T-cell (primary cell): ENCODE measurements around the gene SGMS2. TPM values are rescaled to one million over a fixed set of nuclear protein-coding genes. Genes with fewer than 3 reads are reported as not detected.

ENCODE experiments used
- ATAC-seq, 4 experiments: fragments of 200-7000 bp in 3 of 4; fragments of 150-1000 bp in 1 of 4; cut with Tn5 transposase; replicated peaks in 1 of 4; 1 replicate in 3 of 4; 2 replicates in 1 of 4; pipeline ENCODE4 v1.10.0; 2021; ENCODE audit warnings: moderate library complexity in 3 of 4, mild to moderate bottlenecking in 2 of 4, moderate number of reproducible peaks in 1 of 4
- CTCF ChIA-PET, 2 donors: fragments of 300-600 bp; sonication (Branson Sonifier 250); formaldehyde crosslinking; loops; one replicate each; lab custom pipeline; 2022; ENCODE audit warnings: antibody characterized with exemption in 2 of 2; lab: Charles Lee
- POLR2A ChIA-PET, 2 donors: fragments of 300-600 bp; sonication (Branson Sonifier 250); formaldehyde crosslinking; loops; one replicate each; lab custom pipeline; 2022; ENCODE audit warnings: antibody characterized with exemption in 2 of 2; lab: Charles Lee
- DNase-seq, 35 experiments: peaks; one replicate each; pipeline versions ENCODE4 v3.0.0 to v3.0.0-alpha.2; 2013 to 2023
- H3K27ac ChIP-seq: one replicate; pipeline ENCODE4 v1.5.1; 2013; ENCODE audit warnings: low read length
- H3K27me3 ChIP-seq, 2 experiments: replicated peaks in 1 of 2; 1 replicate in 1 of 2; 2 replicates in 1 of 2; pipeline versions ENCODE4 v1.6.1 to v1.7.0; 2013; ENCODE audit warnings: low read length in 1 of 2, mixed read lengths in 1 of 2; ENCODE audit not compliant: control insufficient read depth in 2 of 2, insufficient read depth in 2 of 2; ENCODE audit errors: extremely low read depth in 1 of 2
- H3K36me3 ChIP-seq, 2 donors: 1 replicate in 1 of 2; 2 replicates in 1 of 2; pipeline versions ENCODE4 v1.6.1 to v1.7.0; 2013; ENCODE audit warnings: low read length in 1 of 2; ENCODE audit not compliant: control insufficient read depth in 2 of 2, insufficient read depth in 1 of 2; ENCODE audit errors: extremely low read depth in 1 of 2
- H3K4me1 ChIP-seq, 2 experiments: 1 replicate in 1 of 2; 2 replicates in 1 of 2; pipeline versions ENCODE4 v1.6.1 to v1.7.0; 2013; ENCODE audit warnings: low read length in 2 of 2, mixed read lengths in 1 of 2; ENCODE audit not compliant: insufficient read depth in 2 of 2, control insufficient read depth in 1 of 2; ENCODE audit errors: extremely low read depth in 1 of 2
- H3K4me3 ChIP-seq, 2 donors: 1 replicate in 1 of 2; 2 replicates in 1 of 2; pipeline versions ENCODE4 v1.5.1 to v1.7.0; 2013; ENCODE audit warnings: mild to moderate bottlenecking in 2 of 2, low read length in 1 of 2, moderate library complexity in 1 of 2; ENCODE audit not compliant: control insufficient read depth in 1 of 2; ENCODE audit errors: extremely low read depth in 1 of 2
- H3K9me3 ChIP-seq: 2 replicates; pipeline ENCODE4 v1.7.0; 2013
- H3K27ac Mint-ChIP-seq, 2 donors: one replicate each; pipeline ENCODE4 v1.8.0; 2020 to 2021; ENCODE audit warnings: mild to moderate bottlenecking in 2 of 2, mixed read lengths in 2 of 2
- H3K27me3 Mint-ChIP-seq, 2 donors: one replicate each; pipeline ENCODE4 v1.8.0; 2021 to 2022; ENCODE audit warnings: mixed read lengths in 2 of 2
- H3K36me3 Mint-ChIP-seq: one replicate; pipeline ENCODE4 v1.8.0; 2021; ENCODE audit warnings: mixed read lengths
- H3K4me1 Mint-ChIP-seq, 3 donors: one replicate each; pipeline ENCODE4 v1.8.0; 2020 to 2022; ENCODE audit warnings: mixed read lengths in 3 of 3, mild to moderate bottlenecking in 1 of 3
- H3K4me3 Mint-ChIP-seq, 3 donors: one replicate each; pipeline ENCODE4 v1.8.0; 2020 to 2022; ENCODE audit warnings: mild to moderate bottlenecking in 3 of 3, mixed read lengths in 3 of 3, moderate library complexity in 3 of 3
- H3K9me3 Mint-ChIP-seq, 3 donors: one replicate each; pipeline ENCODE4 v1.8.0; 2020 to 2022; ENCODE audit warnings: mixed read lengths in 3 of 3
- WGBS: methylation state at CpG from one replicate; pipeline ENCODE4 v1.1.5; 2013; ENCODE audit warnings: missing lambda C conversion rate; ENCODE audit not compliant: insufficient coverage; 5-methylcytosine and 5-hydroxymethylcytosine counted together
- total RNA-seq, 35 experiments: library from RNA in 6 of 35; stranded (reverse) in 6 of 35; fragments of 120-200 nt in 1 of 35; gene quantifications; one replicate each; pipeline versions ENCODE4 v1.2.1 to v1.2.4 and lab custom pipeline; 2013 to 2026

SGMS2 gene
- total RNA-seq, 5 donors from 2014 or later (not counting 1 experiment from before 2014, with no cell fraction given), result 0.25 to 0.82 TPM; not detected in 3

- H3K27me3 Mint-ChIP-seq, result peaks cover 5 to 7% of the 10 kb centered on the region in 2 donors
- H3K4me1 ChIP-seq, result no peaks in the 10 kb centered on the region
- CTCF ChIA-PET, result no interaction called here
- POLR2A ChIA-PET, result no interaction called here
- no peak overlapping the region for H3K4me3 ChIP-seq
- no peak overlapping the region for H3K27ac Mint-ChIP-seq
- DNase-seq, result no peak
- H3K4me3 Mint-ChIP-seq, result no peak overlapping the region
- H3K9me3 ChIP-seq, result no peaks in the 10 kb centered on the region
- ATAC-seq, result no peak
- no peaks in the 10 kb centered on the region for H3K36me3 Mint-ChIP-seq
- H3K4me1 Mint-ChIP-seq, result no peaks in the 10 kb centered on the region
- WGBS, result 92% methylated on average over 2 of the region's 8 CpGs
- peaks cover 0 to 3% (median 0%) of the 10 kb centered on the region in 3 donors for H3K9me3 Mint-ChIP-seq
- no peak overlapping the region for H3K27ac ChIP-seq
- no peaks in the 10 kb centered on the region for H3K27me3 ChIP-seq
- H3K36me3 ChIP-seq, result no peaks in the 10 kb centered on the region
Observed at GRCh38 chr4:107870916-107871786, 46.4 kb downstream of the SGMS2 start.

DNA sequence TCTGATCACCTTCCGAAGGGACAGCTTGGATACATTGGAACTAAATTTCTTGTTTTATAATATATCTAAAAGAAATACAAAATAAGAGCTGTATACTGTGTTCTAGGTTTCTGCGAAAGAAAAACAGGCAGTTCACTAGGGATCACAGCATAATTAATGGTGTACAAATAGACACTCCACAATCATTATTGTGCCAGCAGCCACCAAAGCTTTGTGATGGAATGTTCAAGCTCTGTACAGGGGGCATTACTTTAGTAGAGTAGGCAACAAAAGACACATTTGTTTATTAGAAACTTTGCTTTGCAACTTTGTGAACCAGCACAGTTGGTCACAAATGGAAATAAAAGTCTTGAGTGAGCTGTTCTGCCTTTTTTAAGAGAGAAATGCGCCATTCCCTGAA is 49.3 kb downstream of the SGMS2 start:
- ATAC-seq, result no peak
- H3K27ac Mint-ChIP-seq, result no peak overlapping the region
- no CpG with 5 or more reads among the region's 3 CpGs for WGBS
- Histone ChIP-seq H3K9me3 (no peaks in the 10 kb centered on the region), H3K27ac (no peak overlapping the region), H3K4me1 (no peaks in the 10 kb centered on the region), H3K4me3 (no peak overlapping the region), H3K36me3 (no peaks in the 10 kb centered on the region), H3K27me3 (no peaks in the 10 kb centered on the region)
- H3K36me3 Mint-ChIP-seq, result no peaks in the 10 kb centered on the region
- H3K27me3 Mint-ChIP-seq, result peaks cover 5 to 7% of the 10 kb centered on the region in 2 donors
- H3K9me3 Mint-ChIP-seq, result peaks cover 0 to 3% (median 0%) of the 10 kb centered on the region in 3 donors
- DNase-seq, result no peak
- POLR2A ChIA-PET, result no interaction called here
- H3K4me1 Mint-ChIP-seq, result no peaks in the 10 kb centered on the region
- H3K4me3 Mint-ChIP-seq, result no peak overlapping the region
- CTCF ChIA-PET, result no interaction called here

DNA sequence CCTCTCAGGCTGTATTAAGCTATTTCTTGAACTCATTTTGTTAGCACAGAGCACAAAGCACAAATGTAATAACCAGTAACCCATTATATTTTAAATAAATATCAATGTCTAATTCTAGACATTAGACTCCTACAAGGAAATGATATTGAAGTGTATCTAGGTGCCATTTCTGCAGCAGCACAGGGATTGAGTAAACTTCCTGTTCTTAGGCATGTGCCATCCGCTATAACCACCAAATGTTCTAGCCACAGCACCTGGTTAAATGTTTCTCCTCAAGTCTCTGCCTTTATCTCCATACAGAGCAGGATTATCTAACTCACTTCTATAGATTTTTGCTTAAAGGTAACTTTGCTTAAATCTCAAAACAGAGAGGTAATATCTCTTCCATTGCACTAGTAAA is 51.4 kb downstream of the SGMS2 start:
- Histone ChIP-seq H3K4me1 (no peaks in the 10 kb centered on the region), H3K9me3 (no peaks in the 10 kb centered on the region), H3K4me3 (no peak overlapping the region), H3K27me3 (peaks cover 0 to 4% of the 10 kb centered on the region in 2 experiments), H3K27ac (no peak overlapping the region), H3K36me3 (no peaks in the 10 kb centered on the region)
- Mint-ChIP-seq H3K4me3 (no peak overlapping the region), H3K36me3 (no peaks in the 10 kb centered on the region), H3K27me3 (peaks cover 5 to 7% of the 10 kb centered on the region in 2 donors), H3K9me3 (peaks cover 0 to 3% (median 0%) of the 10 kb centered on the region in 3 donors), H3K27ac (no peak overlapping the region), H3K4me1 (no peaks in the 10 kb centered on the region)
- DNase-seq (no peak), ATAC-seq (no peak)
- no CpG with 5 or more reads among the region's 1 CpG for WGBS
- CTCF ChIA-PET, result no interaction called here
- POLR2A ChIA-PET, result no interaction called here

DNA sequence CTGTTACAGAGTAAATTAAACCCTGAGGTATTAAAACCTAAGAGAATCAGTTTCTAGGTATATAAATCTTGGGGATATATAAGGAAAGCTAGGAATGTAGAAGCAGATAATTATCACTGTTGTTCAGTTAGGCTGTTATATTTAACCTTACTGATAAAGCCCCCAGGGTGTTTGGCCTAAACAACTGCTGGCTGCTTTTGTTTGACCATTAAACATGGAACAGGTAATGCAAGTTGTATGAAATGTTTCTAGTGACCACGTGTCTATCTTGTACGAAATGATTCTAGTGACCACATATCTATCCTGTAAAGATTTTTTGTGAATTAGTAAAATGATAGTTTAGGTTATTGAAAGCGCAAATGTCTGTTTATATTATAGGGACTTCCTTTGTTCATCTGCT is 52.6 kb downstream of the SGMS2 start:
- H3K27ac ChIP-seq, result no peak overlapping the region
- peaks cover 0 to 4% of the 10 kb centered on the region in 2 experiments for H3K27me3 ChIP-seq
- DNase-seq (no peak), ATAC-seq (no peak)
- Mint-ChIP-seq H3K27me3 (peaks cover 9 to 13% of the 10 kb centered on the region in 2 donors), H3K4me1 (no peaks in the 10 kb centered on the region), H3K4me3 (no peak overlapping the region), H3K36me3 (no peaks in the 10 kb centered on the region), H3K27ac (no peak overlapping the region), H3K9me3 (peaks cover 0 to 3% (median 0%) of the 10 kb centered on the region in 3 donors)
- no peaks in the 10 kb centered on the region for H3K9me3 ChIP-seq
- ChIA-PET POLR2A (no interaction called here), CTCF (interaction anchor here in 1 of 2 donors (0.5 kb wide), 1 partner anchor 1469 kb away, joined by 3 read pairs; no protein-coding TSS in a partner anchor)
- H3K4me3 ChIP-seq, result no peak overlapping the region
- H3K4me1 ChIP-seq, result no peaks in the 10 kb centered on the region
- H3K36me3 ChIP-seq, result no peaks in the 10 kb centered on the region
- WGBS, result 100% methylated on average over 1 of the region's 3 CpGs

- ChIA-PET CTCF (no interaction called here), POLR2A (interaction anchor here in 1 of 2 donors (0.7 kb wide), 1 partner anchor 1313 kb away, joined by 4 read pairs; no protein-coding TSS in a partner anchor)
- Histone ChIP-seq H3K9me3 (peaks cover 5% of the 10 kb centered on the region), H3K36me3 (no peaks in the 10 kb centered on the region), H3K27ac (no peak overlapping the region), H3K4me3 (no peak overlapping the region), H3K4me1 (no peaks in the 10 kb centered on the region), H3K27me3 (no peaks in the 10 kb centered on the region)
- no peak overlapping the region for H3K4me3 Mint-ChIP-seq
- no peak for ATAC-seq
- DNase-seq, result no peak
- H3K36me3 Mint-ChIP-seq, result no peaks in the 10 kb centered on the region
- peaks cover 0 to 6% (median 5%) of the 10 kb centered on the region in 3 donors for H3K9me3 Mint-ChIP-seq
- H3K27me3 Mint-ChIP-seq, result peaks cover 14 to 17% of the 10 kb centered on the region in 2 donors
- no peak overlapping the region for H3K27ac Mint-ChIP-seq
- no peaks in the 10 kb centered on the region for H3K4me1 Mint-ChIP-seq
Observed at GRCh38 chr4:107885865-107886264, 61.1 kb downstream of the SGMS2 start.

DNA sequence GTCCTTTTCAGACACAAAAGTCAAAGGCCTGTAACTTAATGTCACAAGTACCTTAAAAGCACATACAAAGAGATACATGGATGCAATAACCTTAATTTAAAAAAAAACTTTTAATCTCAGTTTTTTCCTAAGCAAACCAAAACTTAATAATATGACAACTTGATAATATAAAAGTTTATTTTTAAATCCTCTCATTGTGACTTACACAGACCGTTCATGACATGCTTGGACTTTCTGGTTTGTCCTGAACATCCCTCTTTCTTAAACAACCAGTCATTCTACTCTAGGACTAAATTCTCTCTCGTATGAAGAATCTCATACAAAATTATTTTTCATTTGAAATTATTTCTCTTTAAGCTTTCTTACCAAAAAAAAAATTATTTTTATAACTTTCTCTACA is 63.5 kb downstream of the SGMS2 start:
- H3K9me3 Mint-ChIP-seq, result peaks cover 4 to 6% (median 5%) of the 10 kb centered on the region in 3 donors
- ATAC-seq (no peak), DNase-seq (no peak)
- H3K4me3 Mint-ChIP-seq, result no peak overlapping the region
- H3K27me3 Mint-ChIP-seq, result peaks cover 6 to 15% of the 10 kb centered on the region in 2 donors
- no peaks in the 10 kb centered on the region for H3K27me3 ChIP-seq
- POLR2A ChIA-PET, result interaction anchor here in 1 of 2 donors (0.7 kb wide), 1 partner anchor 716 kb away, joined by 3 read pairs; no protein-coding TSS in a partner anchor
- no peak overlapping the region for H3K27ac ChIP-seq
- H3K4me1 ChIP-seq, result no peaks in the 10 kb centered on the region
- CTCF ChIA-PET, result interaction anchor here in 1 of 2 donors (0.7 kb wide), 1 partner anchor 1839 kb away, joined by 3 read pairs; no protein-coding TSS in a partner anchor
- peaks cover 5% of the 10 kb centered on the region for H3K9me3 ChIP-seq
- H3K27ac Mint-ChIP-seq, result no peak overlapping the region
- no peaks in the 10 kb centered on the region for H3K36me3 Mint-ChIP-seq
- no peak overlapping the region for H3K4me3 ChIP-seq
- no peaks in the 10 kb centered on the region for H3K4me1 Mint-ChIP-seq
- H3K36me3 ChIP-seq, result no peaks in the 10 kb centered on the region
- 67% methylated on average over 1 of the region's 2 CpGs for WGBS
